Posterior cingulate gyrus (tissue), 11 donors: Measurements from ENCODE around the gene SLC7A8.

ENCODE experiments used
- DNase-seq, 10 donors: peaks; one replicate each; pipeline versions ENCODE4 v3.0.0 to v3.0.0-alpha.2; 2020 to 2021; ENCODE audit warnings: mixed read lengths in 3 of 10
- intact Hi-C: fragments of 100-400 bp; cut with DNase I; formaldehyde crosslinking; loops from one replicate; pipeline ENCODE4 v1.15.1; 2023

Gene SLC7A8

DNA sequence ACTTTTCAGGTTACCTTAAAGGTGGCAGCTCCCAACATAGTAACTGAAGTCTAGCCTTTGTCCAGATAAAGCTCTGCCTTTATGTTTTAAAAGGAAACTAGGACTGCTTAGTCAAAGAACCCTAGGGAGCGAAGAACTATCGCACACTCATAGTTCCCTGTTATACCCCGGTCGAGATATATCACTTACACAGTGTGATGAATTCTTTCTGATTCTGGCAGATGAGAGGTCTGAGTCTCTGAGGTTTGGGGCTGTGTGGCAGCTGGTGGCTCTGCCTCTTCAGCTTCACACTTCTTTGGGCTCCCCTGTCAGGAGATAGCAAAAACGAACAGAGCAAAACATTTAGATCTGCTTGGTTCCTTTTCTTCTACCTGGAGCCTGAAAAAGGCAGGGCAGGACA is 105.5 kb downstream of the SLC7A8 start:
- intact Hi-C loops: no loop called here
- no peak for DNase-seq

GRCh38 chr14:23076785-23077408 is 106.6 kb downstream of the SLC7A8 start:
- no peak for DNase-seq
- intact Hi-C loops: no loop called here
